Fibroblast of lung (primary cell): ENCODE measurements around the gene SLC16A5. TPM values are rescaled to one million over a fixed set of nuclear protein-coding genes. Genes with fewer than 3 reads are reported as not detected.
"Not testable (repeated sequence)": the region's sequence is repeated elsewhere in the genome, so short reads cannot be mapped to it uniquely, and the experiment has no call there.

Experiments
- DNase-seq, 2 donors: peaks; one replicate each; pipeline versions ENCODE4 v3.0.0 to v3.0.0-alpha.2; 2010; ENCODE audit warnings: low read depth in 2 of 2
- H2AFZ ChIP-seq: 2 replicates; pipeline ENCODE4 v1.5.1; 2012; ENCODE audit warnings: low read length, control low read depth, inconsistent platforms
- H3K27ac ChIP-seq: 2 replicates; pipeline ENCODE4 v1.5.1; 2011; ENCODE audit warnings: low read length, control low read depth; ENCODE audit not compliant: insufficient read depth
- H3K27me3 ChIP-seq: 2 replicates; pipeline ENCODE4 v1.5.1; 2011; ENCODE audit warnings: mild to moderate bottlenecking, low read length; ENCODE audit not compliant: control insufficient read depth, insufficient read depth
- H3K36me3 ChIP-seq: 2 replicates; pipeline ENCODE4 v1.5.1; 2011; ENCODE audit warnings: low read length; ENCODE audit not compliant: control insufficient read depth, insufficient read depth
- H3K4me1 ChIP-seq: 2 replicates; pipeline ENCODE4 v1.5.1; 2011; ENCODE audit warnings: low read length; ENCODE audit not compliant: control insufficient read depth, insufficient read depth; ENCODE audit errors: extremely low read depth
- H3K4me2 ChIP-seq: 2 replicates; pipeline ENCODE4 v1.5.1; 2011; ENCODE audit warnings: low read length, control low read depth; ENCODE audit not compliant: insufficient read depth; ENCODE audit errors: extremely low read depth
- H3K4me3 ChIP-seq, 4 experiments: fragments of 200-600 bp in 1 of 4; sonication (generic) in 1 of 4; replicated peaks in 1 of 4; 2 replicates each; pipeline ENCODE4 v1.5.1; 2011 to 2016; ENCODE audit warnings: low read length in 4 of 4, low read depth in 3 of 4, mild to moderate bottlenecking in 3 of 4, control low read depth in 2 of 4, inconsistent platforms in 1 of 4, mixed read lengths in 1 of 4; ENCODE audit not compliant: insufficient read depth in 1 of 4; ENCODE audit errors: control extremely low read depth in 1 of 4
- H3K79me2 ChIP-seq: 2 replicates; pipeline ENCODE4 v1.5.1; 2012; ENCODE audit warnings: mild to moderate bottlenecking, low read length, inconsistent platforms; ENCODE audit not compliant: control insufficient read depth, insufficient read depth
- H3K9ac ChIP-seq: 2 replicates; pipeline ENCODE4 v1.5.1; 2011; ENCODE audit warnings: mild to moderate bottlenecking, low read length, control low read depth; ENCODE audit not compliant: insufficient read depth
- H3K9me3 ChIP-seq: 2 replicates; pipeline ENCODE4 v1.5.1; 2012; ENCODE audit warnings: low read depth, low read length; ENCODE audit not compliant: control insufficient read depth, insufficient read depth
- H4K20me1 ChIP-seq: 2 replicates; pipeline ENCODE4 v1.5.1; 2011; ENCODE audit warnings: low read length; ENCODE audit not compliant: control insufficient read depth, insufficient read depth; ENCODE audit errors: extremely low read depth
- EZH2 ChIP-seq: IDR thresholded peaks from 2 replicates; pipeline ENCODE4 v1.5.1; 2012; ENCODE audit warnings: low read length, control low read depth, mild to moderate bottlenecking; ENCODE audit errors: missing control alignments
- polyA plus RNA-seq, 2 donors: library from polyadenylated mRNA; depleted of rRNA in 1 of 2; stranded (reverse) in 1 of 2; unstranded in 1 of 2; fragments of >200 nt; gene quantifications; 2 replicates each; pipeline ENCODE4 v1.2.1, GENCODE V29; 2011 to 2012; ENCODE audit warnings: missing spikeins in 1 of 2
- total RNA-seq: library from RNA; depleted of rRNA; stranded (reverse); fragments of >200 nt; gene quantifications from 2 replicates; pipeline ENCODE4 v1.2.1, GENCODE V29; 2014
- TF ChIP-seq, protein P1 (sequence below), 2 donors: IDR thresholded peaks in 1 of 2; conservative IDR thresholded peaks in 1 of 2; 1 replicate in 1 of 2; 2 replicates in 1 of 2; pipeline ENCODE4 v1.5.1; 2011 to 2012; ENCODE audit warnings: low read length in 2 of 2, control low read depth in 1 of 2, inconsistent platforms in 1 of 2, low read depth in 1 of 2, mild to moderate bottlenecking in 1 of 2

The SLC16A5 gene
- total and polyA plus RNA-seq, 2 donors (not counting 1 experiment from before 2014, with no cell fraction given) = 1.5 to 8.4 TPM

DNA sequence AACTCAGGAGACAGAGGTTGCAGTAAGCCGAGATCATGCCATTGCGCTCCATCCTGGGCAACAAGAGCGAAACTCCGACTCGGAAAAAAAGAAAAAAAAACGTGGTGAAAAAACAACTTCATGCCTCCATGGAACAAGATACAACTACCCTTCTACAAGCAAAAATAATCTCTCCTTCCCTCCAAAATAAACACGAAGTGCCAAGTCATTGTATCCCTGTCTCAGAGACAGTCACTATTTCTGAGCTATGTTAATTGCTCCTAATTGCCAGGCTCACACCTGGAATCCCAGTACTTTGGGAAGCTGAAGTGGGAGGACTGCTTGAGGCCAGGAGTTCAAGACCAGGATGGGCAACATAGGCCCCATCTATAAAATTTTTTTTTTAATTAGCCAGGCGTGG is 19.0 kb upstream of the SLC16A5 start:
- Histone ChIP-seq H3K9me3 (no peaks in the 10 kb centered on the region), H4K20me1 (no peaks in the 10 kb centered on the region), H3K9ac (no peak overlapping the region), H3K27me3 (no peaks in the 10 kb centered on the region), H3K4me1 (no peaks in the 10 kb centered on the region), H3K79me2 (no peaks in the 10 kb centered on the region), H3K36me3 (peaks cover 4% of the 10 kb centered on the region), H3K27ac (no peak overlapping the region), H2AFZ (no peak overlapping the region), H3K4me3 (no peak overlapping the region), H3K4me2 (no peak overlapping the region)
- no peak for TF ChIP-seq EZH2
- TF ChIP-seq, protein P1, sequence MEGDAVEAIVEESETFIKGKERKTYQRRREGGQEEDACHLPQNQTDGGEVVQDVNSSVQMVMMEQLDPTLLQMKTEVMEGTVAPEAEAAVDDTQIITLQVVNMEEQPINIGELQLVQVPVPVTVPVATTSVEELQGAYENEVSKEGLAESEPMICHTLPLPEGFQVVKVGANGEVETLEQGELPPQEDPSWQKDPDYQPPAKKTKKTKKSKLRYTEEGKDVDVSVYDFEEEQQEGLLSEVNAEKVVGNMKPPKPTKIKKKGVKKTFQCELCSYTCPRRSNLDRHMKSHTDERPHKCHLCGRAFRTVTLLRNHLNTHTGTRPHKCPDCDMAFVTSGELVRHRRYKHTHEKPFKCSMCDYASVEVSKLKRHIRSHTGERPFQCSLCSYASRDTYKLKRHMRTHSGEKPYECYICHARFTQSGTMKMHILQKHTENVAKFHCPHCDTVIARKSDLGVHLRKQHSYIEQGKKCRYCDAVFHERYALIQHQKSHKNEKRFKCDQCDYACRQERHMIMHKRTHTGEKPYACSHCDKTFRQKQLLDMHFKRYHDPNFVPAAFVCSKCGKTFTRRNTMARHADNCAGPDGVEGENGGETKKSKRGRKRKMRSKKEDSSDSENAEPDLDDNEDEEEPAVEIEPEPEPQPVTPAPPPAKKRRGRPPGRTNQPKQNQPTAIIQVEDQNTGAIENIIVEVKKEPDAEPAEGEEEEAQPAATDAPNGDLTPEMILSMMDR (conservative IDR thresholded peaks at IDR 0.05 in 1 of 2, IDR thresholded peaks at IDR 0.05 in 1 of 2; ENCODE audit: low read depth in 1 of 2, low read length in 2 of 2) = no peak
- DNase-seq = no peak

DNA sequence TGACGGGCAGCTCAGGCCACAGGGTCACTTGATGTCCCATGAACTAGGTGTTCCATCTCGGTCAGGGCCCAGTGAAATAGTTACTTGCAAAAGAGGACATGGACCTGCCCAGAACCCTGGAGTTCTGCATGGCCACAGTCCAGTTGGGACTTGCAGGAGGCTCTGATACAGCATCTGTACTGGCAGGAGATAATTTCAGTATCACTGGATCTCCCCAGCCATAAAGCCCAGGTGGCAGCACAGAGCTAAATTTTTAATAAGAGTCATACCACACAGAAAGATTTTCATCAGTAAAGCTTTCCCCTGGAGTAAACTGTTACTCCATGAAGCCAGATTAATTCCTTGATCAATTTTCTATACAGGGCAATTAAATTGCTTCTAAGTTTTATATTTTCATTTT is 18.0 kb upstream of the SLC16A5 start:
- no peaks in the 10 kb centered on the region for H4K20me1 ChIP-seq
- no peaks in the 10 kb centered on the region for H3K9me3 ChIP-seq
- H2AFZ ChIP-seq = no peak overlapping the region
- H3K36me3 ChIP-seq = peaks cover 2% of the 10 kb centered on the region
- H3K4me2 ChIP-seq = no peak overlapping the region
- no peak overlapping the region for H3K4me3 ChIP-seq
- no peaks in the 10 kb centered on the region for H3K79me2 ChIP-seq
- H3K9ac ChIP-seq = no peak overlapping the region
- no peaks in the 10 kb centered on the region for H3K27me3 ChIP-seq
- peak in 1 of 2 donors; percentile 50 for DNase-seq
- H3K27ac ChIP-seq = no peak overlapping the region
- TF ChIP-seq, protein P1 (conservative IDR thresholded peaks at IDR 0.05 in 1 of 2, IDR thresholded peaks at IDR 0.05 in 1 of 2; ENCODE audit: low read depth in 1 of 2, low read length in 2 of 2) = peak; percentile 40 to 50
- TF ChIP-seq EZH2 = no peak
- H3K4me1 ChIP-seq = no peaks in the 10 kb centered on the region

DNA sequence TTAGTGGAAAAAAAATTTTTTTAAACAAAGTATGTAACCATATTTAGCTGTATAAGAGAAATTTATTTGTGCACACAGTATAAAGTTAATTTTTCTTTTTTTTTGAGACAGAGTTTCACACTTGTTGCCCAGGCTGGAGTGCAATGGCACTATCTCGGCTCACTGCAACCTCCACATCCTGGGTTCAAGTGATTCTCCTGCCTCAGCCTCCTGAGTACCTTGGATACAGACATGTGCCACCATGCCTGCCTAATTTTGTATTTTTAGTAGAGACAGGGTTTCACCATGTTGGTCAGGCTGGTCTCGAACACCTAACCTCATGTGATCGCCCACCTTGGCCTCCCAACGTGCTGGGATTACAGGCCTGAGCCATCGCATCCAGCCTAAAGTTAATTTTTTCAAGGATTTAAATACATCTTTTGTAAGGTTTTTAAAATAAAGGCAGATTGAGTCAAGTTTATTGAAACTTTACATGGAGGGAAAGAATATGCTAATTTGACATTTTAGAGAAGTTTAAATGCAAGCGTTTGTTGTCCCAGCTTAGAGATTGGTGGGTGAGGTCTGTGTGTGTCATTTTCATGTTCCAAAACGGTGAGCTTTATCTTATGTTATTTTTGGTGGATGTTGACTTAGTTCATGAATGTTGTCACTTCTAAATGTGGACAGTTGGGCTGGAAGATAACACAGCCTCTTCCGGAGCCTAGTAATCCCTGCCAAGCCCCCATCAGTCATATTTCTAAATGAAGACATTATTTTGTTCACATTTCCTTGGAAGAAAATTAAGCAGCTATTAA is 16.1 kb upstream of the SLC16A5 start:
- not testable (repeated sequence) for H3K27me3 ChIP-seq, H3K4me1 ChIP-seq, DNase-seq, H3K79me2 ChIP-seq, H3K9me3 ChIP-seq, H3K4me3 ChIP-seq, H3K27ac ChIP-seq, H3K9ac ChIP-seq, H4K20me1 ChIP-seq, H3K36me3 ChIP-seq, H2AFZ ChIP-seq, H3K4me2 ChIP-seq

DNA sequence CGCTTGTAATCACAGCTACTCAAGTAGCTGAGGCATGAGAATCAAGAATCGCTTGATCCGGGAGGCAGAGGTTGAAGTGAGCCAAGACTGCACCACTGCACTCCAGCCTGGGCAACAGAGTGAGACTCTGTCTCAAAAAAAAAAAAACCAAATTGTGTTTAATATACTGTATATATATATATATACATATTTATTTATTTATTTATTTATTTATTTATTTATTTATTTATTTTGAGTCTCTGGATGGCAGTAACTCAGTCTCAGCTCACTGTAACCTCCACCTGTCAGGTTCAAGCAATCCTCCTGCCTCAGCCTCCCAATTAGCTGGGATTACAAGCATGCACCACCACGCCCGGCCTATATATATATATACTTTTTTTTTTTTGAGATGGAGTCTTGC is 14.8 kb upstream of the SLC16A5 start:
- H3K36me3 ChIP-seq, H3K27ac ChIP-seq, H4K20me1 ChIP-seq, H3K4me1 ChIP-seq, H3K9ac ChIP-seq, H3K4me3 ChIP-seq, DNase-seq, H3K4me2 ChIP-seq, H3K27me3 ChIP-seq, H3K9me3 ChIP-seq, H3K79me2 ChIP-seq, H2AFZ ChIP-seq: not testable (repeated sequence)
